CD4-positive, alpha-beta T cell treated with Interferon alpha-2 for 1 hour (primary cell): Measurements from ENCODE around the gene CSNK1G2.

Source experiments
- DNase-seq, 2 donors: peaks; one replicate each; pipeline ENCODE4 v3.0.0-alpha.2; 2020 to 2022

The CSNK1G2 gene

DNA sequence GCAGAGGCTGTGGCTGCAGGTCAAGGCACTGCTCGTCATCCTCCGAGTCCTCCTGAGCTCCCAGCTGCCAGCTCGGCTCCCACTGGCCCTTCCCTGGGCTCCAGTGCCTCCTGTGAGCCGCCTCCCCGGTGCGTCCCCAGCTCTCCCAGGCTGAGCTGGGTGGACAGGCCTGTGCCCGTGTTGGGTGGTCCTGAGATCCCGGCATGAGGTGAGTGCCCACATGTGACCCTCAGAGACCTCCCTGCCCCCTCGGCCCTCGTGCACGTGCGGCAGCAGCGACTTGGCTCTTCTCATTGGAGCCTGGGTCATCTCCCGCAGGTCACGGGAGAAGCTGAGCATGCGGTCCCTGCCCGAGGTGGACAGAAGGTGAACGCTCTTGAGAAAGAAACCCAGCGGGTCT, 20.3 kb upstream of the CSNK1G2 start:
- DNase-seq, result no peak

GRCh38 chr19:1921326-1921725, 19.6 kb upstream of the CSNK1G2 start:
- no peak for DNase-seq

GRCh38 chr19:1921825-1922224, 19.1 kb upstream of the CSNK1G2 start:
- DNase-seq, result no peak

GRCh38 chr19:1922803-1923202, 18.2 kb upstream of the CSNK1G2 start:
- DNase-seq, result no peak

DNA sequence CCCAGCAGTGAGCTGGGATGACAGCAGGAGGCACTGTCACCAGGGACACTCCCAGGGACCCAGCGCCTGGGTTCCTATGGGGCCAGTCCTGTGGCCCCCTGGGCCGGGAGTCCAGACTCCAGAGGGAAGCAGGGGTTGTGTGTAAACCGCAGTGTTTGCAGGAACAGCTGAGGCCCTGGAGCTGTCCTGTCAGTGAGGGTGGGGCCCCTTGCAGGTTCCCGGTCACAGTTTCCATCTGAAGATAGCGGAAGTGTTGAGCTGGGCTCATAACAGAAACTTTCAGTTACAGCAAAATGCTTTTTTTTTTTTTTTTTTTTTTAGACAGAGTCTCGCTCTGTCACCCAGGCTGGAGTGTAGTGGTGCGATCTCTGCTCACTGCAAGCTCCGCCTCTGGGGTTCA, 17.7 kb upstream of the CSNK1G2 start:
- DNase-seq, result peak; percentile 54

- no peak for DNase-seq
These were observed 16.5 kb upstream of the CSNK1G2 start for GRCh38 chr19:1924320-1924961.

DNA sequence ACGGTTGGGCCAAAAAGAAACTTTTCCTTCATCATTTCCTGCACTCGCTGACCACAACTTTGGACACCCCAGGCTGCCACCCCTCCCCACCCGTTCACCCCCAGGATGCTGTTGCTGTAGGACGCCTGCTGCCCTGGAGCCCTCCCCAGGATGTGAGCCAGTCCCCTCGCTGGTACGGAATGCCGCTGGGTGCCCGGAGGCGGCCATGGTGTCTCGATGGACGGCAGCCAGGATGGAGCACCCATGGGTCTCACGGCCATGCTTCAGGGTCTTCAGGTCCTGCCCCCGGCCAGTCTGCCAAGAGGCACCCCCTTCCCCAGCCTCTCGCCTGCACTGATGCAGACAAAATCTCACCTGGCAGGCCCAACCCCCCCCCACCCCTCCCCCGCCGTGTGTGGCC, 15.4 kb upstream of the CSNK1G2 start:
- no peak for DNase-seq

- DNase-seq, result peak; percentile 82 to 87
These were observed 11.8 kb upstream of the CSNK1G2 start for GRCh38 chr19:1929021-1929742.

- no peak for DNase-seq
These were observed 9.5 kb upstream of the CSNK1G2 start for GRCh38 chr19:1931445-1931844.

DNA sequence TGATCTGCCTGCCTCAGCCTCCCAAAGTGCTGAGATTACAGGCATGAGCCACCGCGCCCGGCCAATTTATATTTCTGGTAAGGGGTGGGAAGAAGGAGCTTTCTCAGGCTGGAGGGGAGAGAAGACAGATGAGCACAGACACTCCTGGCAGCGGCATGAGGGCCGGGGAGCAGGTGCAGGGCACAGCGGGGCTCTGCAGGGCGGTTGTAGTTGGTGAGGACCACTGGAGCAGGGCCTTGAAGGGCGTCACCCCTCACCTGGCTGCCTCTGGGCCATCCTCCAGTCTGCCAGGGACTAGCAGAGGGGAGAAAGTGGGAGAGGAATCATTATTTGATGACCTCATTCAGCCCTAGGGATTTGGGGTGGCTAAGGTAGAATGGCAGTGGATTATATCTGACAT, 8.6 kb upstream of the CSNK1G2 start:
- no peak for DNase-seq

DNA sequence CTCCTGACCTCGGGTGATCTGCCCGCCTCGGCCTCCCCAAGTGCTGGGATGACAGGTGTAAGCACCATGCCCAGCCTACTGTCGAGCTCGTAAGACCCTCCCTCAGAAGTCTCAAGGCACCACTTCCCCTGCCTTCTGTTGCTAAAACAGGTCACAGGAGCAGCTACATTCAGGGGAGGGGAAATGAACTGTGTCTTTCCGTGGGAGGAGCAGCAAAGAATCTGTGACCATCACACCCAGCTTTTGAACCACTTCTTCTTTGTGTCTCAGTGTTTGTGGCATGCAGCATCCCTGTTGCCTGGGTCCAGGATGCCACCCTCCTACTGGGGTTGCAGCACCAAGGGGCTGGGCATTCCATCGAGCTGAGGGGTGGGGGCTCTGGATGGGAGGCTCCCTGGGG, 7.7 kb upstream of the CSNK1G2 start:
- DNase-seq, result peak in 1 of 2 donors; percentile 39

- no peak for DNase-seq
These were observed 7.0 kb upstream of the CSNK1G2 start for GRCh38 chr19:1933942-1934341.

DNA sequence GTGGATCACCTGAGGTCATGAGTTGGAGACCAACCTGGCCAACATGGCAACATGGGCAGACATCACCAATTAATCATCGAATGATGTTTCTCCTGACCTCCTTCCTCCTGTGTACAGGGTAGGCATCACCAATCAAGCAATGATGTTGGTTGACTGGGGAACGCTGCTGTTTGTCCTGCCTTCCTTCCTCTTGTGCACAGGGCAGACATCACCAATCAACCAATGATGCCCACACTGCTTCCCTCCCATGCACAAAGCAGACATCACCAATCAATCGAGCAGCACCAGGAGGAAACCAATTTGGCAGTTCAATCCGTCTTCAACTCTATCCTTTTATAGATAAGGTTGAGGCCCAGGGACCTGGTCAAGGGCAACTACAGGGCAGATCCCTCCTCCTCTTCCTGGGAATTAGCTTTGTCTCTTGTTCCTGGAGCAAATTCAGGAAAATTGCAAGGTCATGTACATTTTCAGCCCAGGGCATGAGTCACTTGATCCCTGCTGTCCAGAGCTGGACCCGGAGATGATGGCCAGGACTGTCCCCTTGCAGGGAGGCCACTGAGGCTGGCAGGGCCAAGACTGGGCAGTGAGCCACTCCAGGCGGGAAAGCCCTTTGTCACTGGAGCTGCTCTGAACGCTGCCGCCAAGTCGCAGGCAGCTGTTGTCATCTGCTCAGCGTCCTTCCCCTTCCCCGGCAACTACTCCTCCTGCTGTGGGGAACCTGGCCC, 5.3 kb upstream of the CSNK1G2 start:
- peak; percentile 38 to 42 for DNase-seq

DNA sequence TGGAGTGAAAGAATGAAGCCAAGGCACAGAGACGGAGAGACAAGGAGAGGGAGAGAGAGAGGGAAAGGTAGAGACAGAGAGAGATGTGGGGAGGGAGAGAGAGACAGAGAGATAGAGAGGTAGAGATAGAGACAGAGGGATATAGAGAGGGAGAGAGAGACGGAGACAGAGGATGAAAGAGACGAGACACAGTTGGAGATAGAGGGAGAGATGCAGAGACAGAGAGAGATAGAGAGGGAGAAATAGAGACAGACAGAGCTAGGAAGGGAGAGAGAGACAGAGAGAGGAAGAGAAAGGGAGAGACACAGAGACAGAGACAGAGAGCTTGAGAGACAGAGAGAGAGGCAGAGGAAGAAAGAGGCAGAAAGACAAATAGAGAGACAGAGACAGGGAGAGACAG, 4.5 kb upstream of the CSNK1G2 start:
- no peak for DNase-seq

DNA sequence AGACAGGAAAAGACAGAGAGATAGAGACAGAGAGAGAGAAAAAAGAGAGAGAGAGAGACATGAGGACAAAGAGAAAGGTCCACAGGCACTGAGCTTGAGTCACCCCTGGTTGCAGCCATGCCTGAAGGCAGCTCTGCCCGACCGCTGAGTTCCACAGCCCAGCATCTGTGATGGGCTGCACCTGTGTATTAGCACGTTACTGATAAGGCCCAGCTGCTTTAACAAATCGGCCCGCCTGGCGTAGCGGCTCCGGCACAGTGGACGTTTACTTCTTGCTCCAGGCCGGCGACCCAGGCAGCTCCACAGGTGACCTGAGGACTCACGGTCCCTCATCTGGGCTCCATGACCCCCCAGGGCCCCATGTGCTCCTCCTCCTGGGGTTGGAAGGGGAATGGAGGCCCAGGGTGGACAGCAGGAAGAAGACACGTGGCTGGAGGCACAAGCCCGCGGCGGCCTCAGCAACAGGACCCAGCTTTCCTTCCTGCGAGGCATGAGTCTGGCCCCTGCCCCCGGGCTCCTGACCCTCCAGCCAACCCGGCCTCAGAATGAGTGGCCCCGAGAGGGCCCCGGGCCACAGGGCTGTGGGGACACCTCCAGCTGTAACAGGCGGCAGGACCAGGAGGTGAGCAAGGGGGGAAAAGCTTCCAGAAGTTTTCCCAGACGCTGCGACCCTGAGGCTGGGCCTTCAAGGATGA, 3.9 kb upstream of the CSNK1G2 start:
- DNase-seq, result no peak

DNA sequence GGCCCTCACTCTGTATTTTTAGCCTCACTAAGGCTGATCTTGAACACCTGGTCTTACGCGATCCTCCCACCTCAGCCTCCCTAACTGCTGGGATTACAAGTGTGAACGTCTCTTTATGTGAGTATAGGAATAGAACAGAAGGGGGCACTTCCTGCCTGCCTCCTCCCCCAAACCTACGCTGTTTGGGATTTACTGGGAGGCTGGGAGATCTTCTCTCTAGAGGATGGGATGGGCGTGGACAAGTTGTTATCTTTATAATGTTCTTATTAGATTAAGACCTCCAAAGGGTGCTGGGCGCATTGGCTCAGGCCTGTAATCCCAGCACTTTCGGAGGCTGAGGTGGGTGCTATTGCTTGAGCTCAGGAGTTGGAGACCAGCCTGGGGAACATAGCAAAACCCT, 2.9 kb upstream of the CSNK1G2 start:
- no peak for DNase-seq

GRCh38 chr19:1942078-1942933, 1.3 kb downstream of the CSNK1G2 start:
- peak; percentile 84 to 88 for DNase-seq

- DNase-seq, result peak in 1 of 2 donors; percentile 34
These were observed 2.1 kb downstream of the CSNK1G2 start for GRCh38 chr19:1942934-1943555.

GRCh38 chr19:1943661-1944087, 2.7 kb downstream of the CSNK1G2 start:
- DNase-seq, result no peak

DNA sequence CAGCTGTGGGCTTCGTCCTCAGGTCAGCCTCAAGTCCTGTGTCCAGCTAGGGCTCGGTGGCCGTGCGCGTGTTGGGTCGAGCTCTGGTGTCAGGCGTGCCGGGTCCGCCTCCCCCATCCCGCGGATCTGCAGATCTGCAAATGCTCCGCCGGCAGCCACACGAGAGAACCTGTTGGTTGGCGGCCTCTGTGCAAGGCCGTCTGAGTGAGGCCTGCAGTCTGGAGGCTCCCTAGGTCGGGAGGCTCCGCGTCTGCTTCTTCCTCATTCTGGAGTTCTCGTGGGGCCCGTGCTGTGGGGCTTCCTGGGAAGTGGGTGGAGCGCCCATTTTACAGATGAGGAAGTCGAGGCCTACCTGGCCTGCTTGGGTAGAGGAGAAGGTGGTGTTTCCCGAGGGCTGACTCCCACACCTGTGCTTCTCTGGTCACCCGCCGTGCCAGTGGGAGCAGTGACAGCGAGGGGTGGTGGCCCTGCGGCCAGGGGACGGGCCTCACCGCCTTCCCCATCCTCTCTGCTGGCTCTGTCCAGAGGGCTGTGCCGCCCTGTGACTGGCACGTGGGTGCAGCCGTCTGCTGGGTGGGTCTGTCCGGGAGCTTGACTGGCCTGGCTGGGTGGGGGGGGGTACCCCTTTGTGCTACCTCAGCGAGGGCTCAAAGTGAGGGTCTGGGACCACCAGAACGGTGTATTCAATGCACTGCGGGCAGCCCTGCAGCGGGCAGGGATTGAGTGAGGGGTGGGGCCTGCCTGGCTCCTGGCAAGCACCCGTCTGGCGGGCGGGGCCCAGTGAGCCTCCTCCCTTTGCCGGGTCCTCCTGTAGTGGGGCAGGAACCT, 3.3 kb downstream of the CSNK1G2 start:
- DNase-seq, result no peak
